Neural cell (in vitro differentiated cells): ENCODE results near the gene PLA2G4E. TPM values are rescaled to one million over a fixed set of nuclear protein-coding genes. Genes with fewer than 3 reads are reported as not detected.

ENCODE experiments used
- H2AFZ ChIP-seq: fragments of 200-600, 300-800 bp; sonication (generic), shearing (Covaris generic); 2 replicates; pipeline ENCODE4 v1.6.0; 2014; ENCODE audit warnings: low read depth, mild to moderate bottlenecking, antibody characterized with exemption, low read length, moderate library complexity
- H3F3A ChIP-seq: fragments of 200-600 bp; shearing (Covaris generic); 2 replicates; pipeline ENCODE4 v1.6.1; 2016; ENCODE audit warnings: mild to moderate bottlenecking, moderate library complexity, mixed read lengths, antibody characterized with exemption, low read length; ENCODE audit not compliant: insufficient read depth, poor library complexity, severe bottlenecking
- H3K27ac ChIP-seq: fragments of 200-600, 300-800 bp; sonication (generic), shearing (Covaris generic); 2 replicates; pipeline ENCODE4 v1.5.1; 2014; ENCODE audit warnings: mild to moderate bottlenecking, low read length, moderate library complexity
- H3K27me3 ChIP-seq: fragments of 300-800, 200-600 bp; sonication (generic), shearing (Covaris generic); 2 replicates; pipeline ENCODE4 v1.6.0; 2014; ENCODE audit warnings: mild to moderate bottlenecking, low read depth, low read length, moderate library complexity; ENCODE audit not compliant: insufficient read depth
- H3K36me3 ChIP-seq: fragments of 300-800, 200-600 bp; sonication (generic), shearing (Covaris generic); 2 replicates; pipeline ENCODE4 v1.5.1; 2014; ENCODE audit warnings: mild to moderate bottlenecking, antibody characterized with exemption, low read length, moderate library complexity; ENCODE audit not compliant: insufficient read depth
- H3K4me2 ChIP-seq: fragments of 300-800, 200-600 bp; sonication (generic), shearing (Covaris generic); 2 replicates; pipeline ENCODE4 v1.6.0; 2014; ENCODE audit warnings: mild to moderate bottlenecking, low read length
- H3K4me3 ChIP-seq: fragments of 300-800, 200-600 bp; sonication (generic), shearing (Covaris generic); 2 replicates; pipeline ENCODE4 v1.5.1; 2014; ENCODE audit warnings: mild to moderate bottlenecking, low read length, moderate library complexity
- H3K79me2 ChIP-seq: fragments of 200-600 bp; shearing (Covaris generic); replicated peaks from 2 replicates; pipeline ENCODE4 v1.6.0; 2014; ENCODE audit warnings: mild to moderate bottlenecking, low read length, moderate library complexity; ENCODE audit not compliant: insufficient read depth
- H3K9ac ChIP-seq: fragments of 300-800, 200-600 bp; sonication (generic), shearing (Covaris generic); 2 replicates; pipeline ENCODE4 v1.6.1; 2016; ENCODE audit warnings: mild to moderate bottlenecking, low read length, mixed read lengths
- H3K9me2 ChIP-seq: fragments of 200-600 bp; shearing (Covaris generic); 2 replicates; pipeline ENCODE4 v1.6.1; 2016; ENCODE audit warnings: mild to moderate bottlenecking, low read length, mixed read lengths; ENCODE audit not compliant: insufficient read depth
- H3K9me3 ChIP-seq: fragments of 200-600, 300-800 bp; sonication (generic), shearing (Covaris generic); 2 replicates; pipeline ENCODE4 v1.6.1; 2016; ENCODE audit warnings: mild to moderate bottlenecking, mixed run types, low read length, moderate library complexity, mixed read lengths
- H4K20me1 ChIP-seq: fragments of 200-600 bp; shearing (Covaris generic); 2 replicates; pipeline ENCODE4 v1.6.1; 2016; ENCODE audit warnings: mild to moderate bottlenecking, mixed run types; ENCODE audit not compliant: insufficient read depth
- CTCF ChIP-seq: fragments of 450-650 bp; IDR thresholded peaks from 2 replicates; pipeline ENCODE4 v1.5.1; 2014; ENCODE audit warnings: antibody characterized with exemption, mild to moderate bottlenecking, moderate library complexity; ENCODE audit not compliant: poor library complexity, severe bottlenecking
- EP300 ChIP-seq: fragments of 450-650 bp; conservative IDR thresholded peaks from 2 replicates; pipeline ENCODE4 v1.6.1; 2014; ENCODE audit warnings: antibody characterized with exemption, mild to moderate bottlenecking, moderate library complexity; ENCODE audit not compliant: poor library complexity, severe bottlenecking
- EZH2 ChIP-seq: fragments of 200-600, 300-800 bp; shearing (Covaris generic), sonication (generic); IDR thresholded peaks from 2 replicates; pipeline ENCODE4 v1.6.1; 2014; ENCODE audit warnings: antibody characterized with exemption, low read length, borderline replicate concordance, mild to moderate bottlenecking; ENCODE audit not compliant: insufficient read depth, poor library complexity, severe bottlenecking
- MXI1 ChIP-seq: fragments of 450-650 bp; conservative IDR thresholded peaks from 2 replicates; pipeline ENCODE4 v1.6.1; 2014; ENCODE audit warnings: antibody characterized with exemption, mild to moderate bottlenecking; ENCODE audit not compliant: poor library complexity, severe bottlenecking
- POLR2AphosphoS5 ChIP-seq: IDR thresholded peaks from 2 replicates; pipeline ENCODE4 v1.6.1; 2012
- RAD21 ChIP-seq: fragments of 450-650 bp; conservative IDR thresholded peaks from 2 replicates; pipeline ENCODE4 v1.6.1; 2014; ENCODE audit warnings: antibody characterized with exemption, mild to moderate bottlenecking, moderate library complexity
- REST ChIP-seq: IDR thresholded peaks from 2 replicates; pipeline ENCODE4 v1.6.1; 2012; ENCODE audit warnings: borderline replicate concordance
- SMC3 ChIP-seq: fragments of 450-650 bp; conservative IDR thresholded peaks from 2 replicates; pipeline ENCODE4 v1.6.1; 2014; ENCODE audit warnings: antibody characterized with exemption, mild to moderate bottlenecking, moderate library complexity; ENCODE audit not compliant: poor library complexity
- TAF1 ChIP-seq: IDR thresholded peaks from 2 replicates; pipeline ENCODE4 v1.6.1; 2012; ENCODE audit warnings: low read depth
- polyA plus RNA-seq: library from polyadenylated mRNA; depleted of rRNA; stranded (reverse); fragments of >200 nt; gene quantifications from 2 replicates; pipeline ENCODE4 v1.2.3, GENCODE V29; 2014

Gene PLA2G4E
- polyA plus RNA-seq, 1 donor from 2014 or later, result not detected

- H2AFZ ChIP-seq, result no peak overlapping the region
- H4K20me1 ChIP-seq, result no peaks in the 10 kb centered on the region
- H3K9ac ChIP-seq, result no peak overlapping the region
- no peak overlapping the region for H3K4me3 ChIP-seq
- no peaks in the 10 kb centered on the region for H3K9me3 ChIP-seq
- H3K36me3 ChIP-seq, result no peaks in the 10 kb centered on the region
- no peak overlapping the region for H3K4me2 ChIP-seq
- no peaks in the 10 kb centered on the region for H3K79me2 ChIP-seq
- H3K27me3 ChIP-seq, result no peaks in the 10 kb centered on the region
- H3F3A ChIP-seq, result no peaks in the 10 kb centered on the region
- no peak overlapping the region for H3K27ac ChIP-seq
- TF ChIP-seq POLR2AphosphoS5, result no peak
- no peak for TF ChIP-seq SMC3
- TF ChIP-seq TAF1, result no peak
- TF ChIP-seq REST, result no peak
- TF ChIP-seq RAD21, result no peak
- no peak for TF ChIP-seq EZH2
- no peak for TF ChIP-seq MXI1
- no peak for TF ChIP-seq EP300
- TF ChIP-seq CTCF, result no peak
- no peaks in the 10 kb centered on the region for H3K9me2 ChIP-seq
Measured at GRCh38 chr15:42038401-42038800, 17.6 kb upstream of the PLA2G4E start.

GRCh38 chr15:42037656-42038055 is 16.8 kb upstream of the PLA2G4E start:
- no peaks in the 10 kb centered on the region for H3K27me3 ChIP-seq
- no peak overlapping the region for H3K4me3 ChIP-seq
- no peak overlapping the region for H2AFZ ChIP-seq
- no peaks in the 10 kb centered on the region for H3F3A ChIP-seq
- H4K20me1 ChIP-seq, result no peaks in the 10 kb centered on the region
- H3K9ac ChIP-seq, result no peak overlapping the region
- no peak for TF ChIP-seq MXI1
- H3K79me2 ChIP-seq, result no peaks in the 10 kb centered on the region
- H3K36me3 ChIP-seq, result no peaks in the 10 kb centered on the region
- H3K9me3 ChIP-seq, result no peaks in the 10 kb centered on the region
- H3K27ac ChIP-seq, result no peak overlapping the region
- no peak overlapping the region for H3K4me2 ChIP-seq
- no peaks in the 10 kb centered on the region for H3K9me2 ChIP-seq

GRCh38 chr15:42036966-42037365 is 16.1 kb upstream of the PLA2G4E start:
- Histone ChIP-seq H3K9ac (no peak overlapping the region), H3K9me3 (no peaks in the 10 kb centered on the region), H3K79me2 (no peaks in the 10 kb centered on the region), H3K4me3 (no peak overlapping the region), H2AFZ (no peak overlapping the region), H4K20me1 (no peaks in the 10 kb centered on the region), H3K27me3 (no peaks in the 10 kb centered on the region), H3K9me2 (no peaks in the 10 kb centered on the region), H3F3A (no peaks in the 10 kb centered on the region), H3K27ac (no peak overlapping the region), H3K36me3 (no peaks in the 10 kb centered on the region), H3K4me2 (no peak overlapping the region)
- no peak for TF ChIP-seq POLR2AphosphoS5
- no peak for TF ChIP-seq EZH2
- TF ChIP-seq SMC3, result no peak
- TF ChIP-seq MXI1, result no peak
- TF ChIP-seq CTCF, result no peak
